Colonic mucosa (tissue), 4 donors: ENCODE measurements around the gene CNPPD1. TPM values are rescaled to one million over a fixed set of nuclear protein-coding genes. Genes with fewer than 3 reads are reported as not detected.

Experiments used
- DNase-seq: peaks from one replicate; pipeline ENCODE4 v3.0.0-alpha.2; 2020
- H3K27ac ChIP-seq: fragments of 200-600 bp; one replicate; pipeline ENCODE4 v1.8.0; 2021
- H3K27me3 ChIP-seq: fragments of 200-600 bp; one replicate; pipeline ENCODE4 v1.8.0; 2021
- H3K36me3 ChIP-seq: fragments of 200-600 bp; one replicate; pipeline ENCODE4 v1.8.0; 2021
- H3K4me1 ChIP-seq: fragments of 200-600 bp; one replicate; pipeline ENCODE4 v1.8.0; 2021; ENCODE audit warnings: mild to moderate bottlenecking
- H3K4me3 ChIP-seq: fragments of 200-600 bp; one replicate; pipeline ENCODE4 v1.8.0; 2021
- H3K9ac ChIP-seq, 2 donors: one replicate each; pipeline ENCODE4 v1.7.0; 2013; ENCODE audit warnings: control low read depth in 2 of 2, low read depth in 2 of 2, low read length in 2 of 2
- H3K9me3 ChIP-seq: fragments of 200-600 bp; one replicate; pipeline ENCODE4 v1.8.0; 2021
- intact Hi-C: fragments of 100-400 bp; cut with DNase I; formaldehyde crosslinking; loops from one replicate; pipeline ENCODE4 v1.14.1; 2022
- total RNA-seq, 2 donors: library from RNA; stranded (reverse); fragmentation: NEBNext Ultra II Directional in 1 of 2; extraction: Animal tissue kit (Norgen Biotek cat#: 25700) in 1 of 2; gene quantifications; one replicate each; pipeline ENCODE4 v1.2.1, GENCODE V29; 2021
- TF ChIP-seq, protein P1 (sequence below): fragments of 200-600 bp; IDR thresholded peaks from one replicate; pipeline ENCODE4 v1.8.0; 2022; ENCODE audit warnings: antibody characterized with exemption, mild to moderate bottlenecking
- donor health status: healthy.
- donor health status: DM: no; HTN: no; CAD: no.
- donor health status: DM: no; HTN: no; CAD: no.

Gene CNPPD1
- total RNA-seq, 2 donors from 2014 or later: 80.7 to 98.2 TPM

DNA sequence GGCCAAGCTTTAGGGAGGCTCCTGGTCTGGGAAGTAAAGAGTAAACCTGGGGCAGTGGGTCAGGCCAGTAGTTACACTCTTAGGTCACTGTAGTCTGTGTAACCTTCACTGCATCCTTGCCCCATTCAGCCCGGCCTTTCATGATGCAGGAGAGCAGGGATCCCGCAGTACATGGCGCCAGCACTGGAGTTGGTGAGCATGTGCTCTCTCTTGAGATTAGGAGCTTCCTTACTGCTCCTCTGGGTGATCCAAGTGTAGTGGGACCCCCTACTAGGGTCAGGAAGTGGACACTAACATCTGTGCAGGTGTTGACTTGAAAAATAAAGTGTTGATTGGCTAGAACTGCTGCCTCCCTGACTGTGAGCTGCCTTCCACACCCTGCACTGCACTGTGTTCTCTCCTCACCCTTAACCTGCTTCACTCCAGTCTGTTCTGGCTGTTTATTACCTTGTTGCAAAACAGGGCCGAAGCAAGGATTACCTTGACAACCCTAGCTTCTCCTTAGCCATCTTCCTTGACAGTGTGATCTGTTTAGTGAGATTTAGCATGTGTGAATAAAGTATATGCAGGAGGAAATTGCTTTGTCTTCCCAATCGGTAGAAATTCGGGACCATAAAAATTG is 6.5 kb upstream of the CNPPD1 start:
- DNase-seq: peak; percentile 17
- peaks cover 15% of the 10 kb centered on the region for H3K36me3 ChIP-seq
- peak overlapping the region; percentile 19 for H3K27ac ChIP-seq
- intact Hi-C loops: no loop called here
- no peaks in the 10 kb centered on the region for H3K9me3 ChIP-seq
- H3K27me3 ChIP-seq: no peaks in the 10 kb centered on the region
- peak overlapping the region; percentile 3 to 67 for H3K9ac ChIP-seq
- no peaks in the 10 kb centered on the region for H3K4me1 ChIP-seq
- TF ChIP-seq, protein P1, sequence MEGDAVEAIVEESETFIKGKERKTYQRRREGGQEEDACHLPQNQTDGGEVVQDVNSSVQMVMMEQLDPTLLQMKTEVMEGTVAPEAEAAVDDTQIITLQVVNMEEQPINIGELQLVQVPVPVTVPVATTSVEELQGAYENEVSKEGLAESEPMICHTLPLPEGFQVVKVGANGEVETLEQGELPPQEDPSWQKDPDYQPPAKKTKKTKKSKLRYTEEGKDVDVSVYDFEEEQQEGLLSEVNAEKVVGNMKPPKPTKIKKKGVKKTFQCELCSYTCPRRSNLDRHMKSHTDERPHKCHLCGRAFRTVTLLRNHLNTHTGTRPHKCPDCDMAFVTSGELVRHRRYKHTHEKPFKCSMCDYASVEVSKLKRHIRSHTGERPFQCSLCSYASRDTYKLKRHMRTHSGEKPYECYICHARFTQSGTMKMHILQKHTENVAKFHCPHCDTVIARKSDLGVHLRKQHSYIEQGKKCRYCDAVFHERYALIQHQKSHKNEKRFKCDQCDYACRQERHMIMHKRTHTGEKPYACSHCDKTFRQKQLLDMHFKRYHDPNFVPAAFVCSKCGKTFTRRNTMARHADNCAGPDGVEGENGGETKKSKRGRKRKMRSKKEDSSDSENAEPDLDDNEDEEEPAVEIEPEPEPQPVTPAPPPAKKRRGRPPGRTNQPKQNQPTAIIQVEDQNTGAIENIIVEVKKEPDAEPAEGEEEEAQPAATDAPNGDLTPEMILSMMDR: no peak
- no peak overlapping the region for H3K4me3 ChIP-seq

DNA sequence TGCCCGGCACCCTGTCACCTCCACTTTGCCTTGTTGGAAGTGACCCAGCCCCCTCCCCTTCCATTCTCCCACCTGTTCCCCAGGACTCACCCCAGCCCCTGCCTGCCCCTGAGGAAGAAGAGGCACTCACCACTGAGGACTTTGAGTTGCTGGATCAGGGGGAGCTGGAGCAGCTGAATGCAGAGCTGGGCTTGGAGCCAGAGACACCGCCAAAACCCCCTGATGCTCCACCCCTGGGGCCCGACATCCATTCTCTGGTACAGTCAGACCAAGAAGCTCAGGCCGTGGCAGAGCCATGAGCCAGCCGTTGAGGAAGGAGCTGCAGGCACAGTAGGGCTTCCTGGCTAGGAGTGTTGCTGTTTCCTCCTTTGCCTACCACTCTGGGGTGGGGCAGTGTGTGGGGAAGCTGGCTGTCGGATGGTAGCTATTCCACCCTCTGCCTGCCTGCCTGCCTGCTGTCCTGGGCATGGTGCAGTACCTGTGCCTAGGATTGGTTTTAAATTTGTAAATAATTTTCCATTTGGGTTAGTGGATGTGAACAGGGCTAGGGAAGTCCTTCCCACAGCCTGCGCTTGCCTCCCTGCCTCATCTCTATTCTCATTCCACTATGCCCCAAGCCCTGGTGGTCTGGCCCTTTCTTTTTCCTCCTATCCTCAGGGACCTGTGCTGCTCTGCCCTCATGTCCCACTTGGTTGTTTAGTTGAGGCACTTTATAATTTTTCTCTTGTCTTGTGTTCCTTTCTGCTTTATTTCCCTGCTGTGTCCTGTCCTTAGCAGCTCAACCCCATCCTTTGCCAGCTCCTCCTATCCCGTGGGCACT is 5.8 kb upstream of the CNPPD1 start:
- Histone ChIP-seq H3K9me3 (no peaks in the 10 kb centered on the region), H3K27ac (peak overlapping the region; percentile 19), H3K4me3 (no peak overlapping the region), H3K9ac (peak overlapping the region; percentile 3 to 67), H3K27me3 (no peaks in the 10 kb centered on the region), H3K36me3 (peaks cover 15% of the 10 kb centered on the region), H3K4me1 (no peaks in the 10 kb centered on the region)
- TF ChIP-seq, protein P1: no peak
- intact Hi-C loops: no loop called here
- DNase-seq: peak; percentile 29

DNA sequence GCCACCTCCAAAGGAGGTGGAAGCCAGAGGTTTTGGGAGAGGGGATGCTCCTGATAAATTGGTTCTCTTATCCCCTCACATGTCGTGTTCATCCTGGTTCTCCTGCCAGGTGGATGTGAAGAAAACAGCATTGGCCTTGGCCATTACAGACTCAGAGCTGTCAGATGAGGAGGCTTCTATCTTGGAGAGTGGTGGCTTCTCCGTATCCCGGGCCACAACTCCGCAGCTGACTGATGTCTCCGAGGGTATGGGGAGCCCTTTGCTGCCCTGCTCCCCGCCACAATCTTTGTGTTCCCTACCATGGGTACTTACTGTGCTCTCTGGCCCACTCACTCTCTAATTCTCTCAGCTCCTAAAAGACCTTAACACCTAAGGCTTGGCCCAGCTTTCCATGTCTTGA is 4.8 kb upstream of the CNPPD1 start:
- Histone ChIP-seq H3K4me1 (no peaks in the 10 kb centered on the region), H3K27me3 (no peaks in the 10 kb centered on the region), H3K36me3 (peaks cover 15% of the 10 kb centered on the region), H3K9ac (no peak overlapping the region), H3K9me3 (no peaks in the 10 kb centered on the region), H3K27ac (no peak overlapping the region), H3K4me3 (no peak overlapping the region)
- intact Hi-C loops: no loop called here
- TF ChIP-seq, protein P1: no peak
- DNase-seq: peak; percentile 10

- no peaks in the 10 kb centered on the region for H3K9me3 ChIP-seq
- no peak overlapping the region for H3K27ac ChIP-seq
- H3K36me3 ChIP-seq: peaks cover 15% of the 10 kb centered on the region
- TF ChIP-seq, protein P1: no peak
- H3K4me1 ChIP-seq: peaks cover under 1% of the 10 kb centered on the region
- peak; percentile 13 for DNase-seq
- H3K27me3 ChIP-seq: no peaks in the 10 kb centered on the region
- H3K9ac ChIP-seq: no peak overlapping the region
- intact Hi-C loops: no loop called here
- H3K4me3 ChIP-seq: no peak overlapping the region
Observed at GRCh38 chr2:219180961-219181360, 4.2 kb upstream of the CNPPD1 start.

GRCh38 chr2:219179601-219180465 is 3.1 kb upstream of the CNPPD1 start:
- Histone ChIP-seq H3K9ac (peak overlapping the region in 1 of 2 donors; percentile 64), H3K27me3 (no peaks in the 10 kb centered on the region), H3K4me1 (peaks cover 8% of the 10 kb centered on the region), H3K36me3 (peaks cover 17% of the 10 kb centered on the region), H3K27ac (no peak overlapping the region), H3K9me3 (no peaks in the 10 kb centered on the region), H3K4me3 (peak overlapping the region; percentile 76)
- TF ChIP-seq, protein P1: no peak
- DNase-seq: peak; percentile 14
- intact Hi-C loops: loop anchor here (2.0 kb wide), 1 partner anchor 27 kb away; the partner anchor contains the start of gene ZFAND2B
